ENCODE measurements around the gene CCL22.

The CCL22 gene

DNA sequence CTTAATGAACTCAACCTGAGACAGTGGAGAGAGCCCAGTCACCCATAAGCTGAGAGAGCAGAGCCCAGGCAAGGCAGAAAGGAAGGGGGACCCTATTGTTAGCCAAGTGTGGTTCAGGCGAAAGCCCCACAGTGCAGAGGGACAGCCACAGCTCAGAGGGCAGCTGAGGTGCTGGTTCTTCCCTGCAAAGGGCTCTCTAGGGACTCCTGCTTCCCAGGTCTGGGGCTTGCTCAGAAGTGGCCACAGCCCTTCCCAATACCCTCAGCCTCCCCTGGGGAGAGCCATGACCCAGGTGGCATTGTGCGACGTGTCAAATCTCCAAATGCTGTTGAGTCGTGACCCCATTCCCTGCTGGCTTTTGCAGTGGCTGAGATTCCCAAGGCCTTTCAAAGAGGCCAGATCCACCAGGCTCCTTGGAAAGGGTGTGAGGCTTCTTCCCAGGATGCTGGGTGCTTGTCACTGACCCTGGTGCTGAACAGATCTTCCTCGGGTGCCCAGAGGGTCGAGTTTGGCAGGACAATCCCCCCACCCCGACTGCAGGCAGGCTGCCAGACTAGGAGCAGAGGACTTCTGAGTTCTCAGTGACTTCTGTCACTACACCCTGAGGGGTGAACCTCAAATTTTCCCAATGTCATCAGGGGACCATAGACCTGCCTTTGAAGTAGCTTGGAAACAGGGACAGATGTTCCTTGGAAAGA is 43.5 kb downstream of the CCL22 start:
- TF ChIP-seq CTCF (IDR thresholded peaks at IDR 0.05; ENCODE audit: borderline replicate concordance, control extremely low read depth, extremely low read depth, insufficient read depth, missing control alignments), result no peak
- in situ Hi-C loops (cut with MboI; ENCODE audit: low sequenced_read_pairs, unreplicated experiment), result loop anchor here (25.0 kb wide), 1 partner anchor 315 kb away; the partner anchor contains the start of gene CPNE2
- DNase-seq (ENCODE audit: low spot score), result no peak

GRCh38 chr16:57403965-57404817 is 45.6 kb downstream of the CCL22 start, which contains the start of gene CCL17:
CCL17 (plus strand) TSS chr16:57404767; CDS start chr16:57413933, 9,166 bp downstream.
- TF ChIP-seq CTCF (IDR thresholded peaks at IDR 0.05; ENCODE audit: borderline replicate concordance, control extremely low read depth, extremely low read depth, insufficient read depth, missing control alignments), result no peak
- DNase-seq (ENCODE audit: low spot score), result no peak
- in situ Hi-C loops (cut with MboI; ENCODE audit: low sequenced_read_pairs, unreplicated experiment), result loop anchor here (25.0 kb wide), 1 partner anchor 317 kb away; the partner anchor contains the start of gene CPNE2

GRCh38 chr16:57405097-57405496 is 46.5 kb downstream of the CCL22 start:
- in situ Hi-C loops (cut with MboI; ENCODE audit: low sequenced_read_pairs, unreplicated experiment), result loop anchor here (25.0 kb wide), 1 partner anchor 318 kb away; the partner anchor contains the start of gene CPNE2
- no peak for TF ChIP-seq CTCF (IDR thresholded peaks at IDR 0.05; ENCODE audit: borderline replicate concordance, control extremely low read depth, extremely low read depth, insufficient read depth, missing control alignments)
- no peak for DNase-seq (ENCODE audit: low spot score)

DNA sequence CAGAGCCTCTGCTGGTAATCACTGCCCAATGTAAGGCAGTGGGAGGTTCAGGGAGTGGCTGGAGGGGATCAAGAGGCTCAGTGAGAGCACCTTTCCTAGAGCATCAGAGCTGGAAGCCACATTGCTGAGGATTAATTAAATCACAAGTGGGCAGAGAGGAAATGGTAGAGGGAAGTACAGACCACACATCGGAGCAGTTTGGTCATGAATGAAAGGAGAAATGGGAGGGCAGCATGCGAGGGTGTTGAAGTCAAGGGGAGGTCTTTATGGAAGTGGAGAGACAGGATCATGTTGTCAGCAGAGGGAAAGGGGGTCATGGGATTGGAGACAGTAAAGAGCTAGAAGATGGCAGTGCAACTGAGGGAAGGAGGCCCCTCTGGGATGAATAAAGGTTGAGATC is 48.3 kb downstream of the CCL22 start:
- in situ Hi-C loops (cut with MboI; ENCODE audit: low sequenced_read_pairs, unreplicated experiment), result loop anchor here (25.0 kb wide), 1 partner anchor 320 kb away; the partner anchor contains the start of gene CPNE2
- TF ChIP-seq CTCF (IDR thresholded peaks at IDR 0.05; ENCODE audit: borderline replicate concordance, control extremely low read depth, extremely low read depth, insufficient read depth, missing control alignments), result no peak
- DNase-seq (ENCODE audit: low spot score), result no peak

GRCh38 chr16:57407521-57408353 is 49.2 kb downstream of the CCL22 start:
- in situ Hi-C loops (cut with MboI; ENCODE audit: low sequenced_read_pairs, unreplicated experiment), result loop anchor here (25.0 kb wide), 1 partner anchor 320 kb away; the partner anchor contains the start of gene CPNE2
- TF ChIP-seq CTCF (IDR thresholded peaks at IDR 0.05; ENCODE audit: borderline replicate concordance, control extremely low read depth, extremely low read depth, insufficient read depth, missing control alignments), result no peak
- no peak for DNase-seq (ENCODE audit: low spot score)

DNA sequence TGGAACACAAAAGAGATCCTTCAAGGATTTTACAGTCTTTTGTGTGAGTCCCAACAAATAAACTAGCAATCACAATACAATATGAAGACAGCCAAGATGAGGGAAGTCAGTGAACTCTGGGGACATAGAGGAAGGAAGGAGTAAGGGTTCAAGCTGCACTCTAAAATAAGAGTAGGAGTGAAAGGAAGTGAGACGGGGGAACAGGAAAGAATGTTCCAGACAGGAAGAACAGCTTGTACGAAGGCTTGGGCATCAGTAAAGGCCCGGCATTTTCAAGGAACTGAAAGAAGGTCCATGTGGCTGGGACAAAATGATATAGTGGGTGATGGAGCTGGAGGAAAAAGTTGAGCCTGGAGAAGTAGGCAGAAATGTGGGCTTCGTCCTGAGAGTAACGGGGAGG is 50.5 kb downstream of the CCL22 start:
- TF ChIP-seq CTCF (IDR thresholded peaks at IDR 0.05; ENCODE audit: borderline replicate concordance, control extremely low read depth, extremely low read depth, insufficient read depth, missing control alignments), result no peak
- no peak for DNase-seq (ENCODE audit: low spot score)
- in situ Hi-C loops (cut with MboI; ENCODE audit: low sequenced_read_pairs, unreplicated experiment), result loop anchor here (25.0 kb wide), 1 partner anchor 322 kb away; the partner anchor contains the start of gene CPNE2

Measured in GM13976 (cell line).